Epithelial cell of prostate (primary cell): ENCODE measurements around the gene FUT6.

ENCODE experiments used
- DNase-seq: peaks from one replicate; pipeline ENCODE4 v3.0.0-alpha.2; 2011; ENCODE audit warnings: low read depth, low spot score
- H3K27ac ChIP-seq: fragments of 450-650 bp; 2 replicates; pipeline ENCODE4 v1.5.1; 2017; ENCODE audit warnings: mild to moderate bottlenecking

FUT6 gene

DNA sequence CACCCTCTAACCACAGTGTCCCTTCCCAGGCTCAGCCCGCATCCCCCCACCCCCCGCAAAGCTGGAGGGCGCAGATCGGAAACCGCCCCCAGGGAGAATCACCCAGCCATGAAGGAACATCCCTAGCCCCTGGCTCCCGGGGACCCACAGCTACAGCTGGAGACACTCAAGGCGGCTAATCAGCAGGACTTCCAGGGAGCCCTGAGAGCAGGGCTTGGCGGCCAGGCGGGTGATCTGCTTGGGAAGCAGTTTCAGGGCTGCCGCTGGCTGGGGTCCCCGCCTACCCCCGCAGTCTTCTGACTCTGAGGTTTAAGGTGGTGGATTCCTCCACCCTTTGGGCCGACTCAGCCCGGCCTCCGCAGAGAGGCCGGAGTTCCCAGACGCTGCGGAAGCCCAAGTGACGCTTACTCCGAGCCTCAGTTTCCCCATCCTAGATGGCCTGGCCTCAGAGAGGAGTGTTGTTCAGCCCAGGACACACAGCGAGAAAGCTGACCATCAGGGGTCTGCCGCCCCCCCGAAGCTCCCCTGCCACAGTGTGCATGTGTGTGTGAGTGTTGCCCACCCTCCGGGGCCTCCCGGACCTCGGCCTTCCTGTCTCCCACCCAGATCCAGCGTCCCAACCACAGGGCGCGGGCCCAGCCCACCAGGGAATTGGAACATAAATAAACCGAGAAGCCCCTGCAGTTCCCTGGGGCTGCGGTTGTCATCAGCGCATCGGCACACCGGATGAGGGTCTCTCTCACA, 9.8 kb downstream of the FUT6 start:
- H3K27ac ChIP-seq = no peak overlapping the region
- no peak for DNase-seq

DNA sequence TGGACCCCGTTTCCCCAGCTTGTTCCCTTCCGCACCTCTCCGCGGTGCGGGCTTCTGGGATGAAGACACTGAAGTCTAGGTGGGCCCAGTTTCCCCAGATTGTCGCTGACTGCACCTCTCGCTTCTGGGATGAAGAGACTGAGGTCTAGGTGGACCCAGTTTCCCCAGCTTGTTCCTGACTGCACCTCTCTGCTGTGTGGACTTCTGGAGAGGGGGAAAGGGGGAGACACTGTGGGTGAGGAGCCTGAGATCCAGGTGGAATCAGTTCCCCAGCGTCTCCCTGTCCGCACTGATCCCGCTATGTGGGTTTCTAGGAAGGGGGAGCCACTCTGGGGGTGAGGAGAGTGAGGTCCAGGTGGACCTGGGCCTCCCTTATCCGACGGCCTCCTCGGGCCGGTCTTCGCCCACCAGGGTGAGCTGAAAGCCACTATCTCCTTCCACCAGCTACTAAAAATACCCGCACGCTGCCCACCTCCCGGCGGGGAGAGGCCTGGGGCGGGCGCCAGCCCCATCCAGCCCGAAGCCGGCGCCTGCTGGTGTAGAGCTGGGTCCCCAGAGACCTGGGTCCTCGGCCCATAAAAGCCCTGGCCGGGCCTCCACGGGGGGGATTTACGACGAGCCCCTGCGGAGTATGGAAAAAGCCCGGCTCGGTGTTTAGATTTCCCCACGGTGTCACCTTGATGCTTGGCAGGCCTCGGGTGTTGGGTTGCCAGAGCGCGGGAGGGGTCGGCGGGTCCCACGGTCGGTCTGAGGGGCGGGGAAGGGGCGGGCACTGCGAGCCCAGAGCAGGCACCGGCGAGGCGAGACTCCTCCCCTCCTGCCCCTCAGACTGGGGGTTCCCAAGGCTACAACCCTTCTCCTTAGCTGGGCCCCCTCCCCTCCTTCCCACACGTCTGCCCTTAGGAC, 10.6 kb downstream of the FUT6 start:
- no peak overlapping the region for H3K27ac ChIP-seq

DNA sequence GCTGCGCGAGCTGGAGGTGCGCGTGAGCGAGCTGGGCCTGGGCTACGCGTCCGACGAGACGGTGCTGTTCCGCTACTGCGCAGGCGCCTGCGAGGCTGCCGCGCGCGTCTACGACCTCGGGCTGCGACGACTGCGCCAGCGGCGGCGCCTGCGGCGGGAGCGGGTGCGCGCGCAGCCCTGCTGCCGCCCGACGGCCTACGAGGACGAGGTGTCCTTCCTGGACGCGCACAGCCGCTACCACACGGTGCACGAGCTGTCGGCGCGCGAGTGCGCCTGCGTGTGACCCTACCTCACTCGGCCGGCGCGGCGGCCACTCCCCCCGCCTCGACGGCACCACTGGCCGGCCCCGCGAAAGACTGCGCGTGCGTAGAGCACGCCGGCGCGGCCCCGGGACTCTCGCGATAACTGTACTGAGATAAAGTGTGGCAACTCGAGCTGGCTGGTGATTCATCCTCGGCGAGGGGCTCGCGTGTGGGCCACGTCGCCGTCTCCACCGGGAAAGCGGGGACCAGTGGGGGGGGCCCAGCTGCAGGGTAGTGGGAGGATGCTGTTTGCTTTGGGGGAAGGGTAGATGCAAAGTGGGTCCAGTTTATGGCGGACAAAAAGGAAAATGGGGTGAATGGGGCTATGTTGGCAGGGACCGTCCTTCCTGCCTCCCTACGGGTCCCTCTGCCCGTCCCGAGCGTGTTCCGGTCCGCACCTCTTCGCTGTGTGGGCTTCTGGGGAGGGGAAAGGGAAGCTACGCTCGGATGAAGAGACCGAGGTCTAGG, 11.4 kb downstream of the FUT6 start:
- H3K27ac ChIP-seq = no peak overlapping the region
- DNase-seq = no peak

More for the DNA sequence above, 10.6 kb downstream of the FUT6 start:
- DNase-seq = no peak

DNA sequence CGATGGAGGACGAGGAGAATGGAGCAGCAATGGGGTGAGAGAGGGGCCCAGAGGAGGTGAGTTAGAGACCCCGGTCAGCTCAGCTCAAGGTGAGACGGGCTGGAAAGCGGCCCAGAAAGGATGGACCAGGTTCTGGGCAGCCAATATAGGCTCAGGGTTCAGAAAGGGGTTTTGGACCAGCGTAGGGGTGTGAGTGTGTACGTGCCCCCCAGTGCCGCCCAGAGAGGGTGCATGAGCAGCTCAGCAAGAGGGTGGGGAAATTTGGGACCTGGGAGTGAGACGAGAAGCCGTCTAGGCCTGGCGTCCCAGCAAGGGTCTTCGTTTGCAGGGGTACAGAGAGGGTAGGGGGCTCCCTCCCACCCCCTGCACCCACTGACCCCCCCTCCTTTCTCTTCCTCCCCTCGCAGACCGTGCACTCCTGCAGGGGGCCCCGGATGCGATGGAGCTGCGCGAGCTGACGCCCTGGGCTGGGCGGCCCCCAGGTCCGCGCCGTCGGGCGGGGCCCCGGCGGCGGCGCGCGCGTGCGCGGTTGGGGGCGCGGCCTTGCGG, 12.1 kb downstream of the FUT6 start:
- H3K27ac ChIP-seq = no peak overlapping the region
- no peak for DNase-seq

DNA sequence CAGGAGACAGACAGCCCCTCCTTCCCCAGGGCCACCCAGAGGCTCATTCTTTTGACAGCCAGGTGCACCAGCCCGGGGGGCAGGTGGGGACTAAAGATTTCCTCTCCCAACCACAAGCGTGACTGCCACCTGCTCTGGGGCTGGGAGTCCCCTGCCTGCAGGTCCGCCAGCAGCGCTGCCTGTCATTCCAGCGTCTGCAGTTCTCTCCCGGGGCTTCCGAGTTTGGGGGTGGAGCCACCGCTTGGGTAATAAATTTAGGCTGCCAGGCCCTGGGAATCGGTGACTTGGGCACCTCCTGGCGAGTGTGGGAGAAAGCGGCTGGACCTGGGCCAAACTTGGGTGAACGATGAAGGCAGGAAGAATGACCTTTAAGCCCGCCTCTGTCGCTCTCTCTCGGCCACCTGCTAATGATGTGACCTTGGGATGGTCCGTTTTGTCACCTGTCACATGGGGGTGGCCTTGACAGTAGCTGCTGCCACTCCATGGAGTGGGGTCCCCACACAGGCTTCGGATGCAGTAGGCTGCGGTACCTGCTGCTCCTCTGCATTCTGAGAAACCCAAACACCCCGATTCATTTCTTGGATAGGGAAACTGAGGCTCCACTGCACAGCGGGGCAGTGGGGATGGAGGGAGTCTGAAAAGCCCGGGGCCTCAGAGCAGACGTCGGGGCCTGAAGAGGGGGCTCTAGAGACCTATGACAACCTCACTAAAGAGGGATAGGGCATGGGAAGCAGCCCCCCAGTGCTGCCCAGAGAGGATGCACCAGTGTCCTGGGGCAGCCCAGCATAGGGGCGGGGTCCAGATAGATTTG, 12.8 kb downstream of the FUT6 start:
- no peak for DNase-seq
- H3K27ac ChIP-seq = no peak overlapping the region

DNA sequence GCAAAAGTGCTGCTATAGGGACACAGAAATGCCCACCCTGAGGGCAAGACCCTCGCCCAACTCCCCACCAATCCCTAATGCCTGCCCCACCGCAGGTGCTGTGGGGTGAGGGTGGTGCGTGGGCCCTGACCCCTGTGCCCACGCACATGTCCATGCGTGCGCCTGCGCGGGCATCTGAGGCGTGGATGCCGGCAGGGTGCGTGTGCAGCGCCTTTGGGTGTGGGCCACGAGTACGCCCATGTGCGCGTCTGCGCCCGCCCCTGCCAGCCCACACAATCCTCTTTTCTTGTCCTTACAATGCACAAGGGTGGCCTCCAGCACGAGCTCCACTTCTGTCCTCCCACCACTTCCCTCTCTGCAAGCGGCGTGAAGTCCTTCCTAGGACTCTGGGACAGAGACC, 14.3 kb downstream of the FUT6 start:
- no peak overlapping the region for H3K27ac ChIP-seq
- DNase-seq = no peak

DNA sequence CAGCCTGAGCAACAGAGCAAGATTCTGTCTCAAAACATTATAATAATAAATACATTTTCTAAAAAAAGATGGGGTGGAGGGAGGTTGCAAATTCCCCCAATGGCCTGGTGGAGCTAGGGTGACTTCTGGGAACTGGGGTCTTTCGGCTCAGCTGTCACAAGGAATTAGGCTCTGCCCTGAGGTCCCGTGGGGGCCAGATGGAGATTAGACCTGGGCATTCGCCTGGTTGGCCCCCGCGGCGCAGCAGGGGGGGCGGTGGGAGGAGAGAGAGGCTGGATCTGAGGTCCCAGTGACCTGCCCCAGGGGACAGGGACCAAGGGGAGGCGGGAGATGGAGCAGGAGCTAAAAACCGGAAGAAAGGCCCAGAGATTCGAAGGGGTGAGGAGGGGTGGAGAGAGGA, 14.8 kb downstream of the FUT6 start:
- H3K27ac ChIP-seq = no peak overlapping the region
- no peak for DNase-seq

DNA sequence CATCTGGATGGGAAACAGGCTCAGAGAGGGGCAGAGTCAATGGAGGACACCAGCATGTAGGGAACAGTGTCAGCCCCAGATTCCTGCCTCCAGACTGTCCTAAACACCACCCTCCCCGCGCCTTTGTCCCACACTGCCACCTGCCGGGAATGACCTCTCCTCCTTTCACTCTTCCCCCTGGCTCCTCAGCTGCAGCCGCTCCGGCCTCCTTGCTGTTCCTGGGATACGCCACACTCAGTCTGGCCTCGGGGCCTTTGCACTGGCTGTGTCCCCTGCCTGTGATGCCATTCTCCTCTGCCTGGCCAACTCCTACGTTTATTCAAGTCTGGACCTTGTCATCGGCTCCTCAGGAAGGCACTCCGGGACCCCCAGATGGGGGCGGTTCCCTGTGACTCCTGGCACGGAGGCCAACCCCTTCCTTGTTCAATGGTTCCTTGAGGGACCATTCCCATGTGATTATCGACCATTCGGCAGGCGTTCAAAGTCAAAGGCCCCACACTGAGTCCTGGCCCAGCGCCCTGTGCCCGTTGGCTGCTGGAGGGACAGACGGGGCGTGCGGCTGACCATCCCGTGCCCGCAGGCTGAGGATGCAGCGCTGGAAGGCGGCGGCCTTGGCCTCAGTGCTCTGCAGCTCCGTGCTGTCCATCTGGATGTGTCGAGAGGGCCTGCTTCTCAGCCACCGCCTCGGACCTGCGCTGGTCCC, 15.8 kb downstream of the FUT6 start:
- no peak overlapping the region for H3K27ac ChIP-seq
- DNase-seq = no peak

DNA sequence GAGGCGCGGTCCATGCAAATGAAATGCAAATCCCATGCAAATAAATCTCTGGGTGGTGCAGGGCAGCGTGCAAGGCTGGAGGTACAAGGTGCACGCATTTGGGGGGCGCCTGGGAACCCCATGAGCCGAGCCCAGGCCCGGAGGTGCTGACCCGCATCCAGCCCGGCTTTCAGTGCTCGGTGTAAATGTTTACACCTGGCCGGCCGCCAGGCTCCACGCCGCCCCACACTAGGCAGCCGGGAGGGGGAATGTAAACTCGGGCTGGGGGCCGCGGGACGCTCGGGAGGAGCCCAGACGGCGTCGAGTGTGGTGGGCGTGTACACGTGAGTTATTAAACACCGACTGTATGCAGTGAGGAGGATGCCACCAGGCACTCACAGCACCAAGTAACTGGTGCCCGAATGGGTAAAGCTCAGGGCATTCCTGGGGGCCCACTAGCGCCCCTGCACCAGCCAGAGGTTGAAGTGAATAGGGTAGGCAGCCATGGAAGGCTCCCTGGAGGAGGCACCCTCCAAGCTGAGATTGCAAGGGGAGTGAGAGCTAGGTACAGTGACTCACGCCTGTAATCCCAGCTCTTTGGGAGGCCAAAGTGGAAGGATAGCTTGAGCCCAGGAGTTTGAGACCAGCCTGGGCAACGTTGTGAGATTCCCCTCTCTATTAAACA, 17.2 kb downstream of the FUT6 start:
- no peak for DNase-seq
- H3K27ac ChIP-seq = no peak overlapping the region

DNA sequence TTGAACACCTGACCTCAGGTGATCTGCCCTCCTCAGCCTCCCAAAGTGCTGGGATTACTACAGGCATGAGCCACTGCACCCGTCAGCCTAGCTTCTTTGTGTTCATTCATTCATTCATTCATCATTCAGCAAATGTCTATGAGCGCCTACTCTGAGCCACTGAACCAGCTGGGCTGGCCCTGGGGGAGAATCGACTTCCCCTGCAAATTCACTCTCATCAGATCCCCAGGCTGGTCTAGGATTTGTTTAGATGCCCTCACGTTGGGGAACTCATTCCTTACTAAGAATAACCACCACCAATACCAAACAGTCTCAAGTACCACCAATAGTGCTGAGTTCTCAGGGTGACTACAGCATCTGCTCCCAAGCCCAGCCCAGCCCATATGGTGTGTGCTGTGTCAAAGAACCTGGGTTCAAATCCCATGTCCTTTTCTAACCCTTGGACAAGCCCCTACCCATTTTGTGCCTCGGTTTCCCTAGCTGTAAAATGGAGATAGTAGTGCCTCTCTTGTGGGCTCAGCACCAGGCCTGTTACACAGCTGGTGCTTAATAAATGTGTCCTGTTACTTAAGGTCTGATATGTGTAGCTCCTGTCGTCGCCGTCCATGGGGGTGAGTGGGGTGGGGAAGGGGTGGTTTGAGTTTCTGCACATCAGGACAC, 17.9 kb downstream of the FUT6 start:
- no peak for DNase-seq
- no peak overlapping the region for H3K27ac ChIP-seq

DNA sequence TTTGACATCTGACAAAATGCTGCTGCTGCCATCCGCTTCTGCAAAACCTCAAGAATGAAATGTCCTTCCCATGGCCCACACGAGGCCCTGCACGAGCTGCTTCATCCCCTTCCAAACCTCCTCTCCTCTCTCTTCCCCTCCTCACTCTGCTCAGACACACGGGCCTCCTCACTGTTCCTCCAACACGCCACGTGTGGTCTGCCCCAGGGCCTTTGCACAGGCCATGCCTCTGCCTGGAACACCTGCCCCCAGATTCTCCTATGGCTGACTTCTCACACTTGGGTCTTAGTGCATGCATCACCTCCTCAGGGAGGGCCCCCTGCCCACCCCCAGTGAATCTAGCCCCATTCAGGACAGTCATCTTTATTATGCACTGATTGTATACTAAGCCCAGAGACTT, 18.7 kb downstream of the FUT6 start:
- no peak overlapping the region for H3K27ac ChIP-seq
- DNase-seq = no peak

DNA sequence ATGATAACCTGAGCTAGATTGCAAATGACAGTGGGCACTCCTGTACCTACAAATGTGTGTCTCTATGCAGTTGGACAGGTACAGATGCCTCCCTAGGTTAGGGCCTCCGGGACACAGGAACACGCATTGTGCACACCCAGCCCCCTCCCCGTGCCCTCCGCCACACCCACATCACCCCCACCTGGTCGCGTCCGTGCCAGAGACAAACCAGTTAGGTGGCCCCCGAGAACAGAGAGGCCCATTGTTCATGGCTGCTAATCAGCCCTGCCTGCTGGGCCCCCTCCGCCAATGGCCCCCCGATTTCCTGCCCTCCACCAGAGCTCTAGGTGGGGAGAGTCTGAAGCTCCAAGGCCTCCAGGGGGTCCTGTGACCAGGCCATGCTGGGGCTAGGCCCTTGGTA, 20.9 kb downstream of the FUT6 start:
- H3K27ac ChIP-seq = no peak overlapping the region
- no peak for DNase-seq

DNA sequence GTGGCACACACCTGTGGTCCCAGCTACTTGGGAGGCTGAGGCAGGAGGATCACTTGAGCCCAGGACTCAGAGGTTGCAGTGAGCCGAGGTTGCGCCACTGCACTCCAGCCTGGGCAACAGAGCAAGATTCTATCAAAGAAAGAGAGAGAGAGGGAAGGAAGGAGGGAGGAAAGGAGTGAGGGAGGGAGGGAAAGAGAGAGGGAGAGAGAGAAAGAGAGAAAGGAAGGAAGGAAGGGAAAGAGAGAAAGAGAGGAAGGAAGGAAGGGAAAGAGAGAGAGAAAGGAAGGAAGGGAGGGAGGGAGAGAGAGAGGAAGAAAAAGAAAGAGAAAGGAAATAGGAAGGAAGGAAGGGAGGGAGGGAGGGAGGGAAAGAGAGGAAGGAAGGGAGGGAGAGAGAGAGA, 22.3 kb downstream of the FUT6 start:
- H3K27ac ChIP-seq = no peak overlapping the region
- no peak for DNase-seq

DNA sequence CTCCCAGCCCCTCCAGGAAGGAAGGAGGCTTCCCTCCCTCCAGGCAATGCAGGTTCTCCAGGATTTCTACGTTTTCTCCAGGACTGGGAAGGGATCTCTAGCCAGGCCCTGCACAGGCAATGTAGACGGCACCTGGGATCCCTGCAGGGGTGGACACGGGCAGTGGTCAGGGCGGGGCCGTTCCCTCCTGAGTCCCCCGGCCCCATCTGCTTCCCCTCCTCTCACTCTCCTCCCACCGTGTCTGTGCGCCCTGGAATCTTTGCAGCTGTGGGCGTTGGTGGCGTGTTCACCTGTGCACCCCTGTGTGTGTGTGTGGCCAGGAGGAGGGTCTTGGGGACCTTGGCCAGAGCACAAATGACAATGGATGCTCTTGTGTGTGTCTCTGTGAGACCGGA, 24.7 kb downstream of the FUT6 start:
- DNase-seq = no peak

DNA sequence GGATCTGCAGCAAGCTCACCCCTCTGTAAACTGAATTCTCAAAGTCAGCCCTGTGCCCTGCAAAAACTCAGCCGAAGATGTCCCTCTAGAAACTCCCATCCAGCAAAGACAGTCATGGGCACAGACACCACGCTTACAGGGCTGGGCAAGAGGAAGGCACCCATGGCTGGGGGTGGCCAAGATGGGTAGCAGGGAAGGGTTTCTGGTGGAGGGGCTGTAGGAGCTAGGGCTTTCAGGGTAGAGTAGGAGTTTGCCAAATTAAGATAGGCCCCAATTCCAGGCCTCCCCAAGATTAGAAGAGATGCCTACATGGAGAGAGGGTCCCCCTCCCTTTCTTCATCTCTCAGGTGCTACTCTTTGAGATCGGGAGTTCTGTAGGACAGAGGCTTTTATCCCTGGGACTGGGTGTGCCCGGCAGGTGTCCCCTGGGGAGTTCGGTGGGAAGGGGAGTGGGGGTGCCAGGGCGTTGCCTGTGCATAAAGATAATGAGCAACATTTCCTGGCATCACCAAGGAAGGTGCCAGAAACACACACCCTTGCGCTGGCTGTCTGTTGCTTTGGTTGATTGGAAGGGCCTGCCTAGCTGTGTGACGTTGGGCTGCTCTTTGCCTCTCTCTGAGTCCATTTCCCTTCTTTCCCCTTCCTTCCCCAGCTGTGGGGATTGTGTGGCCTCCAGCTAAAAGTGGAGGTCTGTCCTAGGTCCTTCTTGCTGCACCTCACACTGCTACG, 25.2 kb downstream of the FUT6 start:
- no peak overlapping the region for H3K27ac ChIP-seq
- no peak for DNase-seq

More for the DNA sequence above, 24.7 kb downstream of the FUT6 start:
- H3K27ac ChIP-seq = no peak overlapping the region

DNA sequence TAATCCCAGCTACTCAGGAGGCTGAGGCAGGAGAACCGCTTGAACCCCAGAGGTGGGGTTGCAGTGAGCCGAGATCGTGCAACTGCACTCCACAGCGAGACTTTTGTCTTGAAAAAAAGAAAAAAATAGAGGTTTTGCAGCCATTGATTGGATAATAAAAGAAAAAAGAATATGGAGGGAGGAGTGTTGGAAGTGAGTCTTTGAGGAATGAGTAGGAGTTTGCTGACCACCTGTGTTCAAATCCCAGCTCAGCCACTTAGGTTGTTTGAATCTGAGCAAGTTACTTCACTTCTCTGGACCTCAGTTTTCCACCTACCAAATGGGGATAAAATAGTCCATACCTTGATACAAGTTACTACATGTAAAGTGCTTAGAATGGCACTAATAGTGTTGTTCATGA, 28.4 kb downstream of the FUT6 start:
- no peak overlapping the region for H3K27ac ChIP-seq
- DNase-seq = no peak

DNA sequence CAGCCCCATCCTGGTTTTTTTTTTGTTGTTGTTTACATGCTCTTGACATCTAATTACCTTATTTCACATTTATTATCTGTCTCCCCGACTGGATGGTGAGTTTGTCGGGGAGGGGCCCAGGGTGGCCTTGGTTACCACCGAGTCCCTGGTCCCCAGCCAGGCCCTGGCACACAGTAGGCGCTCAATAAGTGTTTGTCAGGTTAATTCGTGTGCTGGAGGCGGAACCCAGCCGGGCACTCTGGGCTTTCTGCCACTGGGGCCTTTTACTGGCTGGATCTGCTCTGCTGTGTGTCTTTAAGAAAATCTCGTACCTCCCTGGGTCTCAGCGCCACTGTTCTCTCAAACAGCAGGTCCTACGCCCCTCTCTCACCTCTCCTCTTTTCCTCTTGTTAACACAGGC, 30.0 kb downstream of the FUT6 start:
- H3K27ac ChIP-seq = no peak overlapping the region
- no peak for DNase-seq

DNA sequence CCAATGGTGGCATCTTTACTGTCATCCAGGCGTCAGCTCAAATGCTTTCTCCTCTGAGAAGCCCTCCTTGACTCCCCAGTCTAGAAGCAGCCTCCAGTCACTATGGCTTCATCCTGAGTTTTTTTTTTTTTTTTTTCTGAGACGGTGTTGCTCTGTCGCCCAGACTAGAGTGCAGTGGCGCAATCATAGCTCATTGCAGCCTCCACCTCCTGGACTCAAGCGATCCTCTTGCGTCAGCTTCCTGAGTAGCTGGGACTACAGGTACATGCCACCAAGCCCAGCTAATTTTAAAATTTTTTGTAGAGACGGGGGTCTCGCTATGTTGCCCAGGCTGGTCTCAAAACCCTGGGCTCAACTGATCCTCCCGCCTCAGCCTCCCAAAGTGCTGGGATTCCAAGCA, 30.4 kb downstream of the FUT6 start:
- H3K27ac ChIP-seq = no peak overlapping the region
- DNase-seq = no peak
